Upper lobe of left lung (tissue), 6 donors: Measurements from ENCODE around the gene SMIM44. TPM values are rescaled to one million over a fixed set of nuclear protein-coding genes. Genes with fewer than 3 reads are reported as not detected.

ENCODE experiments used
- ATAC-seq, 2 donors: fragments of 200-7000 bp; cut with Tn5 transposase; one replicate each; pipeline ENCODE4 v1.9.1; 2022; ENCODE audit warnings: mild to moderate bottlenecking in 2 of 2, moderate library complexity in 2 of 2; ENCODE audit not compliant: low FRiP score in 2 of 2
- DNase-seq, 2 donors: peaks; one replicate each; pipeline ENCODE4 v3.0.0-alpha.2; 2019 to 2020
- H3K27ac ChIP-seq, 4 donors: fragments of 200-600 bp; sonication (generic); one replicate each; pipeline ENCODE4 v1.5.1; 2016 to 2019
- H3K27me3 ChIP-seq, 4 donors: fragments of 200-600 bp; sonication (generic); one replicate each; pipeline ENCODE4 v1.5.1; 2017 to 2019
- H3K36me3 ChIP-seq, 4 donors: fragments of 200-600 bp; sonication (generic); one replicate each; pipeline ENCODE4 v1.5.1; 2016 to 2019
- H3K4me1 ChIP-seq, 4 donors: fragments of 200-600 bp; sonication (generic); one replicate each; pipeline ENCODE4 v1.5.1; 2018 to 2019
- H3K4me3 ChIP-seq, 4 donors: fragments of 200-600 bp; sonication (generic); one replicate each; pipeline ENCODE4 v1.5.1; 2017 to 2019; ENCODE audit warnings: mild to moderate bottlenecking in 2 of 4, moderate library complexity in 1 of 4
- H3K9me3 ChIP-seq, 4 donors: fragments of 200-600 bp; sonication (generic); one replicate each; pipeline ENCODE4 v1.5.1; 2018 to 2019
- EP300 ChIP-seq, 4 donors: sonication (generic); formaldehyde crosslinking; IDR thresholded peaks; one replicate each; pipeline ENCODE4 v1.5.1; 2017; ENCODE audit warnings: antibody characterized with exemption in 4 of 4, control low read depth in 2 of 4
- POLR2A ChIP-seq, 4 donors: fragments of 450-650 bp; IDR thresholded peaks; one replicate each; pipeline ENCODE4 v1.5.1; 2016 to 2017; ENCODE audit warnings: antibody characterized with exemption in 4 of 4, mild to moderate bottlenecking in 2 of 4
- POLR2AphosphoS5 ChIP-seq, 2 donors: sonication (generic); formaldehyde crosslinking; IDR thresholded peaks; one replicate each; pipeline ENCODE4 v1.5.1; 2017; ENCODE audit warnings: antibody characterized with exemption in 2 of 2
- WGBS, 2 donors: methylation state at CpG; one replicate each; pipeline ENCODE4 v1.1.5; 2017 to 2018; 5-methylcytosine and 5-hydroxymethylcytosine counted together
- small RNA-seq, 4 donors: library from RNA; depleted of rRNA; stranded (forward); fragments of <200 nt; gene quantifications; one replicate each; pipeline ENCODE3, GENCODE V24; 2016
- total RNA-seq, 6 donors: library from RNA; depleted of rRNA in 4 of 6; stranded (reverse); fragments of >200 nt in 4 of 6; gene quantifications; one replicate each; pipeline versions ENCODE4 v1.1.0 to v1.2.1, GENCODE V29; 2016 to 2021
- TF ChIP-seq, protein P1 (sequence below), 6 experiments: fragments of 450-650 bp in 4 of 6; fragments of 200-600 bp in 2 of 6; sonication (generic) in 2 of 6; IDR thresholded peaks; one replicate each; pipeline ENCODE4 v1.5.1; 2016 to 2019; ENCODE audit warnings: antibody characterized with exemption in 6 of 6
- donor health status: DM: no; HTN: no; CAD: no; lungs with moderate emphysema.
- donor health status: DM: no; HTN: yes; CAD: no; lungs with severe emphysema.

Gene SMIM44
- total RNA-seq, 6 donors from 2014 or later = not detected

DNA sequence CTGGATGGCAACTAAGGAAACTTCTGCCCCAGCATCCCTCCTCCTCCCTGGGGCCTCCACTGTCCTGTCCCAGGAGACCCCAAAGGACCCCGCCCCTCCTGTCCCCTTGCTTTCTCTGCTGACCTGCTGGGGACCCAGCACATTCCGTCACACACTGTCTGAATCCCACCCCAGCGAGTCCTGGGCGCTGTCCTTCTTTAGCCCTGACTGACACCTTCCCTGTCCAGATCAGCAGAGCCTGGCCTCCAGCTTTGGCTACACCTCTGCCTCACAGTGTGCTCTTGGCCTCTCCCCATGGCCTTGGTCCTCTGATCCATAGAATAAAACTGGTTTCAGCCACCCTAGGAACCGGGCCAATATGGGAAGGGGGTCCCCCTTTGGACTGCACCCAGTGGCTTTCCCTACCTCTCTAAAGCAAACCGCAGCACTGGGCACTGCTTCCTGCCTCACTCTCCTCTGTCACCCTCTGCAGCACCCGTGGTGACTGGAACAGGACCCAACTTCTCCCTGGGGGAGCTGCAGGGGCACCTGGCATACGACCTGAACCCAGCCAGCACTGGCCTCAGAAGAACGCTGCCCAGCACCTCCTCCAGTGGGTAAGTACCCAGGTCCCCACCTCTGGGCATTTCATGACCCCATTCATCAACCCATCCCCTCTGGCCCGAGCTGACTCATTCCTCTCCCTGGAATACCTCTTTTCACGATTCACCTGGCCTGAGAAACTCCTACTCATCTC lies 49.3 kb downstream of the SMIM44 start:
- TF ChIP-seq POLR2A (IDR thresholded peaks at IDR 0.05) (no peak), EP300 (IDR thresholded peaks at IDR 0.05) (no peak), POLR2AphosphoS5 (IDR thresholded peaks at IDR 0.05) (no peak)
- TF ChIP-seq, protein P1, sequence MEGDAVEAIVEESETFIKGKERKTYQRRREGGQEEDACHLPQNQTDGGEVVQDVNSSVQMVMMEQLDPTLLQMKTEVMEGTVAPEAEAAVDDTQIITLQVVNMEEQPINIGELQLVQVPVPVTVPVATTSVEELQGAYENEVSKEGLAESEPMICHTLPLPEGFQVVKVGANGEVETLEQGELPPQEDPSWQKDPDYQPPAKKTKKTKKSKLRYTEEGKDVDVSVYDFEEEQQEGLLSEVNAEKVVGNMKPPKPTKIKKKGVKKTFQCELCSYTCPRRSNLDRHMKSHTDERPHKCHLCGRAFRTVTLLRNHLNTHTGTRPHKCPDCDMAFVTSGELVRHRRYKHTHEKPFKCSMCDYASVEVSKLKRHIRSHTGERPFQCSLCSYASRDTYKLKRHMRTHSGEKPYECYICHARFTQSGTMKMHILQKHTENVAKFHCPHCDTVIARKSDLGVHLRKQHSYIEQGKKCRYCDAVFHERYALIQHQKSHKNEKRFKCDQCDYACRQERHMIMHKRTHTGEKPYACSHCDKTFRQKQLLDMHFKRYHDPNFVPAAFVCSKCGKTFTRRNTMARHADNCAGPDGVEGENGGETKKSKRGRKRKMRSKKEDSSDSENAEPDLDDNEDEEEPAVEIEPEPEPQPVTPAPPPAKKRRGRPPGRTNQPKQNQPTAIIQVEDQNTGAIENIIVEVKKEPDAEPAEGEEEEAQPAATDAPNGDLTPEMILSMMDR (IDR thresholded peaks at IDR 0.05) = no peak
- DNase-seq (peak in 1 of 2 donors; percentile 2), ATAC-seq (no peak)
- no peak overlapping the region for H3K4me3 ChIP-seq
- no peaks in the 10 kb centered on the region for H3K27me3 ChIP-seq
- peak overlapping the region; percentile 80 to 94 (median 86) for H3K27ac ChIP-seq
- peaks cover 3 to 65% (median 35%) of the 10 kb centered on the region in 4 donors for H3K36me3 ChIP-seq
- H3K9me3 ChIP-seq = no peaks in the 10 kb centered on the region
- peaks cover 34 to 41% (median 35%) of the 10 kb centered on the region in 4 donors for H3K4me1 ChIP-seq
- WGBS, 2 donors = 93 to 94% methylated on average over 10 to 11 of the region's 11 CpGs

DNA sequence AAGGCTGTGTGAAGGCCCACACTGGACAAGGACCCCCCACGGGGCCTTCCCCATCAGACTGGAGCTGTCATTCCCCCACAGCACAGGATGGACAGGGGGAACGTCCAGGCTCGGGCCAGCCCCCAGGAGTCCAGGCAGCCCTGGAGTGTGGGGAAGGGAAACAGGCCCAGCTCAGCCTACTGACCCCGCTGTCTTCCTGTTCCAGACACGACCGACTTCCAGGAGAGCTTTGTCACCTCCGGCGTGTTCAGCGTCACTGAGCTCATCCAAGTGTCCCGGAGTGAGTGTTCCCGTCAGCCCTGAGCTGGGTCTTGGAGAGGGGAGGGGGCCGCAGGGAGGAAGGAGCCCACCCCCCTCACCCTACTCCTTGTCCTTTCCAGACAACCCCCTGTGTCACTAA lies 49.9 kb downstream of the SMIM44 start:
- 78 to 100% methylated on average over 2 to 12 of the region's 12 CpGs for WGBS, 2 donors
- ATAC-seq = no peak
- DNase-seq = peak in 1 of 2 donors; percentile 45

More for the DNA sequence above, 49.9 kb downstream of the SMIM44 start:
- Histone ChIP-seq H3K4me3 (no peak overlapping the region), H3K9me3 (no peaks in the 10 kb centered on the region), H3K27me3 (no peaks in the 10 kb centered on the region), H3K36me3 (peaks cover 0 to 59% (median 32%) of the 10 kb centered on the region in 4 donors), H3K4me1 (peaks cover 38 to 47% (median 41%) of the 10 kb centered on the region in 4 donors), H3K27ac (peak overlapping the region; percentile 80 to 94 (median 86))
- TF ChIP-seq, protein P1 (IDR thresholded peaks at IDR 0.05) = no peak
- TF ChIP-seq EP300 (IDR thresholded peaks at IDR 0.05) (no peak), POLR2A (IDR thresholded peaks at IDR 0.05) (no peak), POLR2AphosphoS5 (IDR thresholded peaks at IDR 0.05) (no peak)

Small RNA genes within 50 kb of the gene (small RNA-seq; reads per million reads assigned to genes)
- gene RF00212 = 0 reads per million in 4 donors

Other genes with a start within 250 kb of the SMIM44 start
- 100 to 1,000 TPM in 5 of 6 donors, 10 to 100 TPM in 1; 96.1 to 175 (median 154) TPM for gene NFIC, start 116.9 kb downstream of the SMIM44 start, total RNA-seq
- gene SMIM24, start 2.9 kb downstream of the SMIM44 start, total RNA-seq = 1 to 10 TPM in 1 of 6 donors, not detected in 5; 1.7 TPM
- gene DOHH, start 17.2 kb upstream of the SMIM44 start, total RNA-seq = 10 to 100 TPM; 13.3 to 26.8 (median 17.3) TPM
- gene FZR1, start 22.9 kb upstream of the SMIM44 start, total RNA-seq = 100 to 1,000 TPM in 1 of 6 donors, 10 to 100 TPM in 5; 19.9 to 110 (median 37.5) TPM
- gene TEKTIP1, start 55.7 kb upstream of the SMIM44 start, total RNA-seq = 1 to 10 TPM in 3 of 6 donors, not detected in 3; 1.6 to 7.3 (median 6.2) TPM
- gene MFSD12, start 74.1 kb upstream of the SMIM44 start, total RNA-seq = 100 to 1,000 TPM in 2 of 6 donors, 10 to 100 TPM in 4; 44.2 to 178 (median 96.0) TPM
- 100 to 1,000 TPM in 2 of 6 donors, 10 to 100 TPM in 4; 79.5 to 183 (median 85.9) TPM for gene HMG20B, start 89.5 kb upstream of the SMIM44 start, total RNA-seq
- gene GIPC3, start 102.0 kb upstream of the SMIM44 start, total RNA-seq = 1 to 10 TPM in 5 of 6 donors, under 1 TPM in 1; 0.91 to 5.2 (median 1.4) TPM
- gene TBXA2R, start 123.4 kb upstream of the SMIM44 start, total RNA-seq = 1 to 10 TPM in 5 of 6 donors, under 1 TPM in 1; 0.49 to 7.0 (median 2.6) TPM
- gene CACTIN, start 143.3 kb upstream of the SMIM44 start, total RNA-seq = 10 to 100 TPM; 21.5 to 97.4 (median 25.5) TPM
- 10 to 100 TPM; 24.6 to 64.1 (median 43.1) TPM for gene PIP5K1C, start 217.0 kb upstream of the SMIM44 start, total RNA-seq
- 10 to 100 TPM; 27.2 to 94.3 (median 55.5) TPM for gene TJP3, start 224.9 kb upstream of the SMIM44 start, total RNA-seq